GM19397 (cell line): Measurements from ENCODE around the gene TRAF1.
"Not testable (repeated sequence)": the region's sequence is repeated elsewhere in the genome, so short reads cannot be mapped to it uniquely, and the experiment has no call there.

Experiments
- ATAC-seq: cut with Tn5 transposase; IDR thresholded peaks from one replicate; pipeline ENCODE4 v1.9.1; 2021; ENCODE audit warnings: mild to moderate bottlenecking, moderate library complexity; ENCODE audit not compliant: unreplicated experiment

TRAF1 gene, protein sequence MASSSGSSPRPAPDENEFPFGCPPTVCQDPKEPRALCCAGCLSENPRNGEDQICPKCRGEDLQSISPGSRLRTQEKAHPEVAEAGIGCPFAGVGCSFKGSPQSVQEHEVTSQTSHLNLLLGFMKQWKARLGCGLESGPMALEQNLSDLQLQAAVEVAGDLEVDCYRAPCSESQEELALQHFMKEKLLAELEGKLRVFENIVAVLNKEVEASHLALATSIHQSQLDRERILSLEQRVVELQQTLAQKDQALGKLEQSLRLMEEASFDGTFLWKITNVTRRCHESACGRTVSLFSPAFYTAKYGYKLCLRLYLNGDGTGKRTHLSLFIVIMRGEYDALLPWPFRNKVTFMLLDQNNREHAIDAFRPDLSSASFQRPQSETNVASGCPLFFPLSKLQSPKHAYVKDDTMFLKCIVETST

DNA sequence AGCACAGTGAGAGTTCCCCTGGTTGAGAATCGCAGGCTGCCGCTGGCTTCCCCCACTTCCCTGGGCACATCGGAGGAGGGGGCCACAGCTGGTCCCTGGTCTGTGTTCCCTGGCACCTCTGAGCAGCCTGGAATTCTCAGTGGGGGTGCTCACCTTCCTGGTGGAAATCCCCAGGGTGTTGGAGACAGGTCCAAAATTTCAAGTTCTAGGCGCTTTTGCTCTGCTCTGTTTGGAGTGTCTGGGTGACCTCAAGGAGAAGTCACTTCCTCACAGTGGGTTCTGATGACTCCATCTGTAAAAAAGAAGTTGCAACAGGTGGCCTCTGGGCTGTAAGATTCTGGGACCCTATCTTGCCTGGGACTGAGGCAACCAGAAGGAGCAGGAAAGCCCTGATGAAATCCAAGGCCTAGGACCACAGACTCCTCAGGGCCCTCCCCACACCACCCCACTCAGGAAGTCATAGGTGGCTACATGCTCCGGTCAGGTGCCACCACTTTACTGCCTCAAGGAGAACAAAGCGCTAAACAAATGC is at the start of gene TRAF1:
TSS of gene TRAF1 (minus strand) at position 400 of the 532 bp plus-strand sequence. CDS start 721 bp downstream, outside the sequence.
- peak; percentile 29 for ATAC-seq

DNA sequence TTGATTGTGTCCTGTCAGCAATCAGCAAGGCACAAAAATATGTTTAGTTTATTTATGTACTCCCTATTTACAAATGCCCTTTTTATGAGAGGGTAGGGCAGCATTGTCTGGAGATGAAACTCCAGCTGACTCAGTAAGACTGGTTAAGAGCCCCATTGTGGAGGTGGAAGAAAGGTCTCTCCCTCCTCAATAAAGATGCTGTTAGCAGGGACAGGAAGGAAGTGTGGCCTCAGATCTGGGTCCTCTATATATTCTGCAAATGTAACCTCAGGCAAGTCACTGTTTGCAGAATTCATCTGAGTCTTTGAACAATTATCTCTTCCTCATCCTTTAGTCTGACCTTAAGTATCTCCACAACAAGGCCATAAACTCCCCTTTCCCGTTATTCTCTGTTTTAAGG is 48.3 kb upstream of the TRAF1 start:
- ATAC-seq, result no peak

DNA sequence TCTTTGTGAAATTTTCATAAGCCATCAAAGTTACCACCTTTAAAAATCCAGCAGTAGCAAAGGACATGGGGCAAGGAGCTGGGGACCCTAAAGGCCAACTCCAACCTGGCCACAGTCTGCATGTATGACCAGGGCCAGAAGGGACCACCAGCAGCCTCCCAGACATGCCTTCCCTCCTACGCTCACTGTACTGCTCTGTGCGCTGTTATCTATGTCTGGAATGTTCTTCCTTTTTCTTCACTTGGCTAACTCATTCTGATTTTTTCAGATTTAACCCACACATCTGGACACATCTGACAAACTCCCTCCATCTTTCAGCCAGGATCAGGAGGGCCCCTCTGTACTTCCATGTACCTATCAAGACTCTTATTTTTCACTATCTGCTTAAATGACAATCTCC is 47.6 kb upstream of the TRAF1 start:
- no peak for ATAC-seq

DNA sequence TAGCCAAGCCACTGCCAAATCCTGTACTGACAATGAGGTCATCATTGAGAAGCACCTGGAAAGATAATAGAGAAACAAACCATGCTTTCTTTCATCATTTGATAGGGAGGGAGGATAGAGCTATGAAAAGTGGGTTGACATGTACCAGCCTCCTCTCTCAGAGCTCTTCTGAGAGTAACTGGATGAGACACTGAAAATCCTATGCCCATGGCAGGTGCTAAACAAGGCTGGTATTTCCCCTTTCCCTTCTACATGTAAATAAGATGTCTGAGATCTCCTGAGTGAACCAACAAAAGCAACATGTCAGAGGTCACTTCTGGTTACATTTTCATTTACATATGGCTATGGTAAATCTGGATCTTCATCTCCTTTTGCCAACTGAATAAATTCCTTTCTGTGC is 45.3 kb upstream of the TRAF1 start:
- ATAC-seq, result no peak

DNA sequence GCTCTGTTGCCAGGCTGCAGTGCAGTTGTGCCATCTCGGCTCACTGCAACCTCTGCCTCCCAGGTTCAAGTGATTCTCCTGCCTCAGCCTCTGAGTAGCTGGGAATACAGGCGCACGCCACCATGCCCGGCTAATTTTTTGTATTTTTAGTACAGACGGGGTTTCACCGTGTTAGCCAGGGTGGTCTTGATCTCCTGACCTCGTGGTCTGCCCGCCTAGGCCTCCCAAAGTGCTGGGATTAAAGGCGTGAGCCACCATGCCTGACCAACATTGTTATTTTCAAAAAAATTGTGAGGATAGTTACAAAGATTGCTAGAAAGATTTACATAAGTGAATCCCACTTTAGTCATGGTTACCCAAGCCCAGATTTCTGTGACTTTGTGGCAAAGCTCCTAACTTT is 44.9 kb upstream of the TRAF1 start:
- not testable (repeated sequence) for ATAC-seq

DNA sequence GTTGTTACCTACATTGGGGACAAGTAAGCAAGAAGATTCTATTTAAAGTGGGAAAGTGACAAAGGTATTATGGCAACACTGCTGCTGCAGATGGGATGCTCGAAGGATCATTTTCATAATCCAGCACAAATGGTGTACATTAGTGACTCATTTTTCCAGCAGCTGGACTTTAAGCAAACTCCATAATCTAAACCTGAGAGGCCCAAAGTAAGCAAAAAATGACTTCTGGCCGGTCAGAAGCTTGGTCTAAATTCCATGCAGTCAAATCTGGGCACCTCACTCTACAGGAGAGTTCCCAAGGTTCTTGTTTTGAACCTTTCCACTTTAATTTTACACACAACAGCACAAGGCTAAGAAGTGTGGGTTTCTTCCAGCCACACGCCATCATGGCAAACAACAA is 43.6 kb upstream of the TRAF1 start:
- no peak for ATAC-seq

DNA sequence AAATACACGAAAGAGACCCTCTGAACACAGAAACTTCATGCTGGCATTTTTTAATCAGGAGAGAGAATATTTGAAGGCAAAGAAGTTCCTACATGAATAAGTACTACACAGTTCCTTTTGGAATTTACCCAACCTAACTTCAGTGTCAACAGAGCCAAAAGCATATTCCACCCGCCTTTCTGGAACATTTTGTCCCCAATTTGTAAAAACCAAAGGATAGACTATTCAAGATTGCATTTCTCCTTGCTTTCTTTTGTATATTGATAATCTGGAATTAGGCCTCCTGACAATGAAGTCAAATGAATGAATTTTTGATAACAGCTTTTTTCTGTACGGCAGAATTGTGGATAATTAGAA is 39.4 kb upstream of the TRAF1 start:
- ATAC-seq, result no peak

DNA sequence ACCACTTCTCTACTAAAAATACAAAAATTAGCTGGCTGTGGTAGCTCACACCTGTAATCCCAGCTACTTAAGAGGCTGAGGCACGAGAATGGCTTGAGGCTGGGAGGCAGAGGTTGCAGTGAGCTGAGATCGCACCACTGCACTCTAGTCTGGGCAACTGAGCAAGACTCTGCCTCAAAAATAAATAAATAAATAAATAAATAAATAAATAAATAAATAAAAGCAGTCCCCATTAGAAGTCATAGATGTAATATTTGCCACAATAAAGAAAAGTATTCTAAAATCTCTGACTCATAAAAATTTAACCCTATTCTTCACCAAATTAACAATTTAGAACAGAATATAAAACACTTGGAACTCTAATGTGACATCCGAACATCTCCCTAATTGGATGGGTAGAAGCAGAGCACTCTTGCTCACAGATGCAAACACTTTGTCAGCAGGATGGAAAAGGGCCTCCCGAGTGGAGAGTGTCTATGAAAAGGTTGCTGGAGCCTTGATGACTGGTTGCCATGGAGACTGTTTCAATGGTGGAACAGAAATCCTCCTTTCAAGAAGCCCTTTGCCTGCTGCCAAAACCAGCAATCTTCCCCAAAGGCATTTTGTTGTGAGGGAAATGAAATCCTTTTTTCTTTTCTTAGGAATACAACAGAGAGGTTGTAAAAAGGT is 38.9 kb upstream of the TRAF1 start:
- ATAC-seq, result no peak

DNA sequence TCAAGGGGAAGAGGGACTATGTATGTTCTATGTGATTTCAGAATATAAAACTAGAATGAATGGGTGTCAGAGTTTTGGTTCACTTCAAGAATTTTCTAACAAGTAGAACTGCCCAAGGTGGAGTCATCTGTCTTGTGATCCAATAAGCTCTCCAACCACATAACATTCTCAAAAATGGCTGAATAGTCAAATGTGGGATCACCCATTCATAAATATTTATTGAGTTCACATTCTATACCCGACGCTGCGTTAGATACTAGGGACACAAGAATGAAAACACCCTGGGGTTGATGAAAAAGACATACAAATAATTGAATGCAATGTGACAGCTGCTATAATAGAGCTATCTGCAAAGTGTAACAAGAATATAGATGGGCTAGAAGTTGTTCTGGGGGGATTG is 35.3 kb upstream of the TRAF1 start:
- no peak for ATAC-seq

DNA sequence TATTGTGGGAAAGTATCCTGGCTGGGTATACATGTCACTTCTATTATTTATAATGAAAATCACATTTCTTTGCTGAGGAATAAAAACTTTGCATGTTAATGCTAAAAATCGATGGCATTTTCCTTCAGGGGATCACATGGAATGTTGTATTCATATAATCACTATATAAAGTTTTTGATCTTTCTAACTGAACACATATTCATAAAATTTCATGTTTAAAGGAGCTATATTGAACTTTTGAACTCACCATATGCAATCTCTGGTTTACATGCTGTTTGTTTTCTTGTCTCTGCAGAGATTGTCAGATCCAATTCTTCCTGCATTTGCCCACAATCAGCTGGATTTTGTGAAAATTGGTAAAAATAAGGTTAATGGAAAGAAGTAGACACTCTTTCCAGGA is 33.4 kb upstream of the TRAF1 start:
- ATAC-seq, result no peak

DNA sequence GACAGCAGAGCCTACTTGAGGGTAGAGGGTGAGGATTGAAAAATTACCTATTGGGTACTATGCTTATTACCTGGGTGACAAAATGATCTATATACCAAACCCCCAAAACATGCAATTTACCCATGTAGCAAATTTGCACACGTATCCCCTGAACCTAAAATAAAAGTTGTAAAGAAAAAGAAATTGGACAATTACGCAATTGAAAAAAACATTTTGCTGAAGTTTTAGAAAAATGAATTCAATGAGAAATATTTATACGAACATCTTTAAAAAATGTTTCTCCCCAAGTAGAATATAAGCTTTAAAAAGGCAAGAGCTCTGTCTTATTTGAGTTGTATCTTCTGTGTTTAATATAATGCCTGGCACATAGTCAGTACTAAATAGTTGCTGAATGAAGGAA is 30.3 kb upstream of the TRAF1 start:
- ATAC-seq, result no peak

DNA sequence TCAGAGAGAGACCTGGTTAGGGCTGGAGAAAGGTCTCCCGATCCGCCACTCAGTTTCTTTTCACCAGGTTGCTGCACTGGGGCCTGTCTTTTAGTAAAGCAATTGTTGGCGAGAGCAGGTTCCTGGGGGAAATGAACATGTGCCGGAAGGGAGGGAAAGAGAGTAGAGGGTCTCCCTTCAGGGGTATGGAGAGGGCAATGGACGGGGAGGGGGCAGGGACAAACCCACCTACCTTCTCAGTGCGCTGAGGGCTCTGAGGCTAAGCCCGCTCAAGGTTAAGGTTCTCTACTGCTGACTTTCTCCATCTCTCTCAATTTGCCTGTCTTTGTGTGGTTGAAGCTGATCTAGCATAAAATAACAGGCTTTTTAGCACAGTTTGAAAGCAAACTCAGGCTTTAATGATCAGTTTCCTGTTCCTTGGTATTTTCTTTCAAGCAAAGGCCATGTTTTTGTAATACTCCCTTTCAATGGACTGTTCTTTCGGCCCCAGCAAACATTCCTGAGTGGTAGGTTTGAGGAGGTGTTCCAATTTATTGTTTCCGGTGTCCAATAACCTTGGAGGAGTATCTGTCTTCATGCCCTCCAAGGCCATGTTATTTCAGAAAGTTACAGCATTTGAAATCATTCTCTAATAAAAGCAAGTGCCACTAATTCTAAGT is 25.5 kb upstream of the TRAF1 start:
- ATAC-seq, result no peak

DNA sequence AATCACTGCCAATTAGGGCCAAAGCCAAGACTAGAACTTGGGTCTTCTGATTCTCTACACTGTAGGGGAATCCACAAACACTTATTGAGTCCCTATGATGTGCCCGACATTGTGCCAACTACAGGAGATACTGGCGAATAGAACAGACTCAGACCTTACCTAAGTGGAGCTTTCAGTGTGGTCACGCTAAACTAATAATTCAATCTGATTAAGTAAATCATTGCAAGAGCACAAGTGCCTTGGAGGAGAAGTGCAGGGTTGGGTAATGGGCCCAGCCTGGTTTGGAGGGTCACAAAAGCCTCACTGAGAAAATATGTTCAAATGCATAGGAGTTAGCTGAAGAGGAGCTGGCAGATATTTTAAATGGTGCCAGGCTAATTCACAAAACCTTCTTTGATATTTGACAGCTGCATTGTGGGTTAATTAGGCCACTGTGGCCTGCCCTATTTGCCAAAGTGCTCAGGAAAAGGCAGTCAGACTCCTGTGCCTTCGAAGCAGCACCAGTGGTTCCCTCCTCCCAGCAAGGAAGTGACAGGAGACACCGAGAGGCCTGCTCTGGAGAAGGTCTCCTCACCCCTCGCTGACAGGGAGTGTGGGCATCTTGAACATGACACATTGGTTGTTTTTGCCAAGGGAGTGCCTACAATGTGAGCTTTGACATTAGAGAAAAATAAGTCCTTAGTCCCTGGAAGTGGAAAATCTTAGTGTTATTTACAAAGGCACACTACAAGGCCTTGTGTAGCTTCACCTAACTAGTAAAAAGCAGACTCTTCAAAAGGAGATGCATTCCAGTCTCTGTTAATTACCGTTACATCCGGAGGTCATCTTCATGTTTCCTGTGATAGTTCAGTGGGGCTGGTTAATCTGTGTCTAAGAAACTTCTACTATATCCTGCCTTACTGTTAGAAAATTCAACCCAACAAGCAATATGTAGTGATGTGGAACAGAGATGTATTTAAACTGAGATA is 24.1 kb upstream of the TRAF1 start:
- no peak for ATAC-seq

DNA sequence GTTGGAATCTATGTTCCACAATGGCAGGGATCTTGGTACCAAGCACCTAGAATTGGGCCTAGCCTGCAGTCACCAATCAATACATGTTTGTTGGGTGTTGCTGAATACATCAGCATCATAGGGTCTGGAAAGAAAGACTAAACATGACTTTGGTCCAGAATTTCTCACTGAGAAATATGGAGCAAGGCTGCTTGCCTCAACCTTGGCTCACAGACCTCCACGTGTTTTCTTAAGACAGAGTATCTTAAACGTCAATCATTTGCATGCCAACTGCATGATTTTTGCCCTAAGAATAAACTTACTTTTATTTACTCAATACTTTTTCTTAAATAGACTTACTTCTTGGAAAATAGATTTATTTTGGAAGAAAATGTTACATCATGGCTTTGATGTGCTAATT is 22.7 kb upstream of the TRAF1 start:
- ATAC-seq, result no peak

DNA sequence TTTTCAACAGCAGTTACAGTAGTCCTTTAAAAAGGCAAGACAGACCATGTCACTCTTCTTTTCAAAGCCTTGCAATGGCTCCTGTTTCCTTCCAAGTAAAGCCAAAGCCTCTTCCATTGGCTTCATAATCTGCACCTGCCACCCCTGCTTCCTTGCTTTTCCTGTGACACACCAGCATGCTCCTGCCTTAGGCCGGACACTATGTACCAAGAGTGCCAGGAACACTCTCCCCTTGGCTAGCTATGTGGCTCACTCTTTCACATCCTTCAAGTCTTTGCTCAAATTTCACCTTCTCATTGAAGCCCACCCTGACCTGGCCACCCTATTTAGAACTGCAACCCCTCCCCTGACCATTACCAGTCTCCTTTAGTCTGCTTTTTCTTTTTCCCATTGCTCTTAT is 22.2 kb upstream of the TRAF1 start:
- ATAC-seq, result no peak

DNA sequence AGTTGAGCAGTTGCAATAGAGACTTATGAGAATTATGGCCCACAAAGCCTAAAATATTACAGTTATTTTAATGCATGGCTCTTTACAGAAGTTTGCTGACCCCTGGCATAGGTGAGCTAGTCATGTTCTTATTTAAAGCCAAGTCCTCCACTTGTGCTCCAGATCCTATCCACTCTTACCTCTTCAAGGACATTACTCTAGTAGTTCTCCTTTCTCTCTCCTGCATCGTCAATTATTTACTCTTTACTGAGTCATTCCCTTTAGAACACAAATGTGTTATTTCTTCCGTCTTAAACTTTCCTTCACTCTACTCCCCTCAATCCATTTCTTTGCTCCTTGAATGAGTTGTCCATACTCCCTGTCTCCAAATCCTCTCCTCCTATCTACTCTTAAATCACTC is 20.6 kb upstream of the TRAF1 start:
- ATAC-seq, result no peak

DNA sequence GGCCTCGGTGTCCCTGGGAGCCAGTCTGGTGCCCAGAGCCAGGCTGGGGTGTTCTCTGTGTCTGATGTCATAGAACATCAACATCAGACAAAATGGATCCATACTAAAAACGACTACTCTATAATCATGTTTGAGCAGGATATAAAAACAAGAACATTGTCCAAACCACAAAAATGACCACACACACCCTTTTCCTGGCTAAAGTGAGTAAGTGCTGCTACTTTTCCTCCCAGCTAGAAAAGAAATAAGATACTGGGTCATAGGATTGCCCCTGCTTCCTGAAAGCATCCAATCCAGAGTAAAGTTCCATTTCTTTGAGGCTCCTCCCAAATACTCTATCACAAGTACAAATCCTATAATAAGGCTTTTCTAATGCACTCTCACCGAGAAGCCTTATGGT is 19.7 kb upstream of the TRAF1 start:
- ATAC-seq, result no peak

DNA sequence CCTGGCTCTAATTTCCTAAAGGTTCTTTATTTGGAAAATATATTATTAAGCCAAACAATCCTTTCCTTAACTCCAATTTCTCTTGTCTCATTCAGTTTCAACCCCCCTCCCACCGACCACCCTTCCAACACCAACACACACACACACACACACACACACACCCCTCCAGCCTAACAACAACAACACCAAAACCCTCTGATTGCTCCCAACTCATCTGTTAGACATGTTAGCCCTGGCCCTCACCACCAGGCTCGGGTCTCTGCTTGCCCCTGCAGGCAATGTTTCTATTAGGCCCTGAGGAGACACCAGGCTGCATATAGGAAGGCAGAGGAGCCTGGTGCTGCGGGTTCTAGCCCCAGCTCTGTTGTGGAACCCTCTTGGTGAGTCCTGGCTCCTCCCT is 18.4 kb upstream of the TRAF1 start:
- ATAC-seq, result no peak

DNA sequence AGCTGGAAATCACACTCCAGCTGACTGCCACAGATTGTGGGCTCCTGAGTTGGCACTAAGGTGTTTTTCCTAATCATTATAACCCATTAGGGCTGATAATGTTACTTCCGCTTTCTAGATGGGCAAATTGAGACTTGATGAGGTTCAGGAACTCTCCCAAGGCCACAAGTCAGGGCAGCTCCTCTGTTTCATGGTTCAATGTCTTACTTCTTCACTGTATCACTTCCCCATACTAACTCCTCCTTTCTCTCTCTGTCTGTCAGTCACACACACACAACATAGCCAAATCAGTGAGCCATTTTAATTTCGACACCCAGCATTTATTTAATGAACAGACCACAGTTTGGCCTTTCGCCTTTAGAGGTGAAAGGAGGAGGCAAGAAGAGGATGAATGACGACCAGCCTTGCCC is 17.8 kb upstream of the TRAF1 start:
- peak; percentile 98 for ATAC-seq

DNA sequence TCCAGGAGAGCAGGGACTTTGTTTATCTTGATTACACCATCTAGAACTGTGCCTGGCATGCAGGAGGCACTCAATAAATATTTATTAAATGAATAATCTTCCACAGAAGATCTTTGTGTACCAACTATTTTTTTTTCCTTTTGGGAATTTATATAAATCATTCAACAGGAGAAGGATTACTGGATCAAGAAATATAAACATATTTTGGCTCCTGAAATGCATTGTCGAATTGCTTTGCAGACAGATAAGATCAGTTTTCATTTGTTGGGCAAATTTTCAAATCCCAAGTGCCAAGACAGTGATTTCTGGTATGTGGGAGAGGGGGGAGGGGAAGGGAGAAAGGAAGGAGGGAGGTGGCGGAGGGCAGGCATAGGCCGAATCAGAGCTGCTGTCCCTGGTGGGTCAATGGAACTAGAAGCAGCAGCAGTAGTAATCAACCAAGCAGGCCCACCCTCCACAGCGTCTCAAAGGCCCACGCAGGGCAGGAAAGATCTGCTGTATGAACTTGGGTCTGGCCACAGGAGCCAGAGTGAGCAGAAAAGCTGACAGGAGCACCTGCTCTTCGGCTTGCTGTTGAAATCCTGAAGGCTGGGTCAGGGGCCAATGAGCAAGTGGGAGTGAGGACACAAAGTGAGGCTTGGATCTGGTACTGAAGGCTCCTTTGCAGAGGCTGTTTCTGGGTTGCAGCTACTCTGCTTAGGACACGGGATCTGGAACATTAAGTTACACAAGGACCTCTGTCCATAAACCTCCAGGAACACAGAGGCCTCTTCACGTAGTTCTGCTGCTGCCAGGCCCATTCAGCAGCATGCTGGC is 15.8 kb upstream of the TRAF1 start:
- no peak for ATAC-seq
